Parathyroid adenoma (tissue), 2 donors: ENCODE data around the gene CATSPER3.

Experiments used
- H2AFZ ChIP-seq: fragments of 300-600 bp; sonication (generic); one replicate; pipeline ENCODE4 v1.7.0; 2017; ENCODE audit warnings: antibody characterized with exemption, mild to moderate bottlenecking
- H3K27ac ChIP-seq: fragments of 300-600 bp; sonication (generic); one replicate; pipeline ENCODE4 v1.7.0; 2017
- H3K27me3 ChIP-seq: fragments of 300-600 bp; sonication (generic); one replicate; pipeline ENCODE4 v1.7.0; 2017; ENCODE audit warnings: low read length; ENCODE audit not compliant: control insufficient read depth, insufficient read depth
- H3K36me3 ChIP-seq: fragments of 300-600 bp; sonication (generic); one replicate; pipeline ENCODE4 v1.7.0; 2017; ENCODE audit warnings: low read length; ENCODE audit not compliant: control insufficient read depth, insufficient read depth
- H3K4me1 ChIP-seq: fragments of 300-600 bp; sonication (generic); one replicate; pipeline ENCODE4 v1.7.0; 2017; ENCODE audit warnings: control low read depth
- H3K4me2 ChIP-seq: fragments of 300-600 bp; sonication (generic); one replicate; pipeline ENCODE4 v1.7.0; 2017; ENCODE audit warnings: low read length
- H3K4me3 ChIP-seq: fragments of 300-600 bp; sonication (generic); one replicate; pipeline ENCODE4 v1.7.0; 2017; ENCODE audit warnings: low read depth, low read length
- H3K79me2 ChIP-seq: fragments of 300-600 bp; sonication (generic); one replicate; pipeline ENCODE4 v1.7.0; 2017; ENCODE audit warnings: control low read depth
- H3K9ac ChIP-seq: fragments of 300-600 bp; sonication (generic); one replicate; pipeline ENCODE4 v1.7.0; 2017; ENCODE audit warnings: mild to moderate bottlenecking
- H3K9me3 ChIP-seq: fragments of 300-600 bp; sonication (generic); one replicate; pipeline ENCODE4 v1.7.0; 2017; ENCODE audit warnings: low read length; ENCODE audit not compliant: control insufficient read depth
- CTCF ChIP-seq: fragments of 300-600 bp; sonication (generic); IDR thresholded peaks from one replicate; pipeline ENCODE4 v1.7.0; 2017; ENCODE audit warnings: antibody characterized with exemption, mild to moderate bottlenecking
- donor health status: primary hyperparathyroidism.

The CATSPER3 gene

GRCh38 chr5:135024956-135025729 lies 57.4 kb downstream of the CATSPER3 start:
- Histone ChIP-seq H3K27ac (no peak overlapping the region), H2AFZ (no peak overlapping the region), H3K9me3 (no peaks in the 10 kb centered on the region), H3K4me2 (no peak overlapping the region), H3K36me3 (no peaks in the 10 kb centered on the region), H3K79me2 (no peaks in the 10 kb centered on the region), H3K27me3 (peaks cover 18% of the 10 kb centered on the region), H3K9ac (no peak overlapping the region), H3K4me3 (no peak overlapping the region), H3K4me1 (no peaks in the 10 kb centered on the region)
- no peak for TF ChIP-seq CTCF

- Histone ChIP-seq H3K9me3 (no peaks in the 10 kb centered on the region), H3K4me2 (no peak overlapping the region), H3K27ac (no peak overlapping the region), H3K9ac (no peak overlapping the region), H3K27me3 (peaks cover 25% of the 10 kb centered on the region), H3K36me3 (no peaks in the 10 kb centered on the region), H3K79me2 (no peaks in the 10 kb centered on the region), H3K4me1 (peaks cover 3% of the 10 kb centered on the region), H2AFZ (no peak overlapping the region), H3K4me3 (no peak overlapping the region)
- TF ChIP-seq CTCF = no peak
Measured at GRCh38 chr5:135025730-135026644, 58.3 kb downstream of the CATSPER3 start.

GRCh38 chr5:135026645-135027265 lies 59.0 kb downstream of the CATSPER3 start:
- H3K27me3 ChIP-seq = peaks cover 25% of the 10 kb centered on the region
- TF ChIP-seq CTCF = no peak
- H3K4me3 ChIP-seq = no peak overlapping the region
- peaks cover 3% of the 10 kb centered on the region for H3K4me1 ChIP-seq
- no peak overlapping the region for H2AFZ ChIP-seq
- no peak overlapping the region for H3K9ac ChIP-seq
- H3K27ac ChIP-seq = no peak overlapping the region
- H3K9me3 ChIP-seq = no peaks in the 10 kb centered on the region
- H3K79me2 ChIP-seq = no peaks in the 10 kb centered on the region
- no peaks in the 10 kb centered on the region for H3K36me3 ChIP-seq
- no peak overlapping the region for H3K4me2 ChIP-seq

- no peak overlapping the region for H3K4me3 ChIP-seq
- H3K27ac ChIP-seq = no peak overlapping the region
- no peak overlapping the region for H2AFZ ChIP-seq
Measured at GRCh38 chr5:135027266-135027696, 59.6 kb downstream of the CATSPER3 start.

More at GRCh38 chr5:135027266-135027696, 59.6 kb downstream of the CATSPER3 start:
- no peaks in the 10 kb centered on the region for H3K9me3 ChIP-seq
- peaks cover 3% of the 10 kb centered on the region for H3K4me1 ChIP-seq
- no peaks in the 10 kb centered on the region for H3K79me2 ChIP-seq
- peaks cover 31% of the 10 kb centered on the region for H3K27me3 ChIP-seq
- TF ChIP-seq CTCF = no peak
- H3K4me2 ChIP-seq = no peak overlapping the region
- no peaks in the 10 kb centered on the region for H3K36me3 ChIP-seq
- no peak overlapping the region for H3K9ac ChIP-seq
